ENCODE results near the gene VILL.
"Not testable (repeated sequence)": the region's sequence is repeated elsewhere in the genome, so short reads cannot be mapped to it uniquely, and the experiment has no call there.

VILL gene

DNA sequence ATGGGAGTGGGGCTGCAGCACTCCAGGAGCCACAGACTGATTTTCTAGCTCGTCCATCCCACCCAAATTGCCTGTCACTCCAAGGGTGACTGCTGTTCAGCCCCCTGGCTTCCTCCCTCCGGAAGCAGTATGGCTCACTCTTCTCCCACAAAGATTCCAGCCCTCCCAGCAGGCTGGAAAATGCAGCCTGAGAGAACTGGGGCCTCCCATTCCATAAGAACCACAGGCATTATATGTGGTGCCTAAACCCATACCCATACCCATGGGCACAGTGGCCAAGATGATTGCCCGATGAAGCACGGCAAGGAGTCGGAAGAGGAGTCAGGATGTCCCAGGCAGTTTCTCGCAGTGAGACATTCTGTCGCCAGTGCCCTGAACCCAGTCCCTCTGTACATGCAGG lies 6.0 kb upstream of the VILL start:
- in situ Hi-C loops (cut with MboI; ENCODE audit: low sequenced_read_pairs) = no loop called here

GRCh38 chr3:37985637-37986320 lies 4.8 kb upstream of the VILL start:
- in situ Hi-C loops (cut with MboI; ENCODE audit: low sequenced_read_pairs) = no loop called here

GRCh38 chr3:37986479-37987314 lies 3.9 kb upstream of the VILL start:
- in situ Hi-C loops (cut with MboI; ENCODE audit: low sequenced_read_pairs) = no loop called here

GRCh38 chr3:37987315-37987697 lies 3.3 kb upstream of the VILL start:
- in situ Hi-C loops (cut with MboI; ENCODE audit: low sequenced_read_pairs) = no loop called here

GRCh38 chr3:37987751-37988179 lies 2.8 kb upstream of the VILL start:
- in situ Hi-C loops (cut with MboI; ENCODE audit: low sequenced_read_pairs) = no loop called here

DNA sequence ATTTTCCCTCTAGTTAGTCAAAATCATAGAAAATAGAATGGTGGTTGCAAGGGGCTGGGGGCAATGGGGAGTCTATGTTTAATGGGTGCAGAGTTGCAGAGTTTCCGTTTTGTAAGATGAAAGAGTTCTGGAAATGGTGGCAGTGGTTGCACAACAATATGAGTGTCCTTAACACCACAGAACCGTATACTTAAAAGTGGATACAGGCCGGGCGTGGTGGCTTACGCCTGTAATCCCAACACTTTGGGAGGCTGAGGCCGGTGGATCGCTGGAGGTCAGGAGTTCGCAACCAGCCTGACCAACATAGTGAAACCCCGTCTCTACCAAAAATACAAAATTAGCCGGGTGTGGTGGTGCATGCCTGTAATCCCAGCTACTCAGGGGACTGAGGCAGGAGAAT lies 2.2 kb upstream of the VILL start:
- in situ Hi-C loops (cut with MboI; ENCODE audit: low sequenced_read_pairs) = not testable (repeated sequence)

- in situ Hi-C loops (cut with MboI; ENCODE audit: low sequenced_read_pairs) = no loop called here
Measured at GRCh38 chr3:37988931-37989525, 1.6 kb upstream of the VILL start.

GRCh38 chr3:37989821-37990480 lies 635 bp upstream of the VILL start:
- in situ Hi-C loops (cut with MboI; ENCODE audit: low sequenced_read_pairs) = no loop called here

DNA sequence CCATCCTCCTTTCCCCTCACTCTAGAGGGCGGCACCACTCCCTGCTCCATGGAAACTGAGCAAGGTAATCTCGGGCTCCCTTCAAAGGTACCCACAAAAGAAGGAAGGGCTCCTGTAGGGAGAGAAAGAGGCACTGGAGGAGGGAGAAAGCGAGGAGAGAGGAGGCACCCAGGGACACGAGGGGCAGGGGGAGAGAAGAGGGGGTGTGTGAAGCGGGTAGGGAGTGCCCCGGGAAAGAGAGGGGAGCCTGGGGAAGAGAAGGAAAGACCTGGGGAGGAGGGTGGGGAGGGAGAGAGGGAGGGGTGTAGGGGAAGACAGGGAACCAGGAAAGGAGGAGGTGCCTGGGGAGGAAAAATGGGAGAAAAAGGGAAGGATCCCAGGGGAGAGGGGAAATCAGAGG lies 523 bp downstream of the VILL start:
- in situ Hi-C loops (cut with MboI; ENCODE audit: low sequenced_read_pairs) = no loop called here

GRCh38 chr3:37991823-37992222 lies 1.2 kb downstream of the VILL start:
- in situ Hi-C loops (cut with MboI; ENCODE audit: low sequenced_read_pairs) = no loop called here

DNA sequence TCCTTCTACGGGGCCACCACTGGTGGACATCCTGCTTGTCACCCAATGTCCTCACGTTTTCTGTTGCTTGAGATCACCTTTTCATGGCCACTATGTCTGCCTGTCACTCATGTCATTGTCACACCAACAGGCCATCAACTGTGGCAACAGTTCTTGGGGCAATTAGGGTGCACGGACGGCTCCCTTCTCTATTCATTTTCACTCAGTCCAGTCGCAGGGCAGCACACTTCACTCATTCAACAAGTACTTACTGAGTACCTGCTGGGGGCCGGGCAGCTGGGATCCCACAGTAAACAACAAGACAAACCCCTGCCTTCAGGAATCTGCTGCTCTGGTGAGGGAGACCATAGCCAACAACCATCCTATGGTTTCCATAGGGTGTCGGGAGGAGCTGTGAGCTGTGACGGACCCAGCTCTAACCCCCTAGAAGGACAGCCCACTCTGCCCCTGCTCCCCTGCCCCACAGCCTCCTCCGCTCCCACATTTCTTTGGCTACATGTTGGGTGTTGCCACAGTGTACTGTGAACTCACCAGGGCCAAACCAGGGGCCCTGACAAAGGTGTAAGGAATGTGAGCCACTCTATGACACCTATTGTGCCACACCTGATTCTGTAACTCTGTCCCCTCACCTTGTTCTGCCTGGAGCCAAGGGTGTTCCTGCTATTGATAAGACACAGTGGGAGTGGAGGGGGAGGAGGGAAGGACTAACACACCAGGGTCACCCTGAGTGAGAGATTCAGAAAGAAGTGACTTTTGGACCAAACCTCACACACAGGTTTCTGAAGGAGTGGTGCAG lies 1.9 kb downstream of the VILL start:
- in situ Hi-C loops (cut with MboI; ENCODE audit: low sequenced_read_pairs) = no loop called here

GRCh38 chr3:37993067-37993455 lies 2.5 kb downstream of the VILL start:
- in situ Hi-C loops (cut with MboI; ENCODE audit: low sequenced_read_pairs) = no loop called here

DNA sequence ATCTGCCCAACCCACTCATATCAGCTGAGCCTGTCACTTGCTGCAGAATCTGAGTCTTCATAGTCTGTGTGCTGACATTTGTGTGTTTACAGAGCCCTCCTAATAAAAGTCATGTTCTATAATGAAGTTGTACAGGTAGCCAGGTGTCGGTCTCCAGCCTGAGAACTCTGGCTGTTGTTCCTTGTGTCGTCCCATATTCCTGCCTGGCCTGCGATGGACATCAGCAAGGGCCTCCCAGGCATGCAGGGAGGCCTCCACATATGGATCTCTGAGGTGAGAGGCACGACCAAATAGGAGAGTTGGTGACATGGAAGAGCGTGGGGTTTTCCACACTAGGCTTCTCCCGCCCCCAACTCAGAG lies 2.9 kb downstream of the VILL start:
- in situ Hi-C loops (cut with MboI; ENCODE audit: low sequenced_read_pairs) = no loop called here

- in situ Hi-C loops (cut with MboI; ENCODE audit: low sequenced_read_pairs) = no loop called here
Measured at GRCh38 chr3:37993820-37994638, 3.4 kb downstream of the VILL start.

DNA sequence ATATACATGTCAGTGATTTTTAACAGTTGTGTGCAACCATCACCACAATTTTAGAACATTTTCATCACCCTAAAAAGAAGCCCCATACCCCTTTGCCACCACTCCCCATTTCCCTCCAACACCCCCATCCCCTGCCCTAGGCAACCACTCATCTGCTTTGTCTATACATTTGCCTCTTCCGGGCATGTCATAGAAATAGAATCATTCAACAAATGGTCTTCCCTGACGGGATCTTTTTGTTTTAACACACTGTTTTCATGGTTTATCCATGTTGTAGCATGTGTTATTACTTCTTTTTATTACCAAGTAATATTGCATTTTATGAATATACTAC lies 4.0 kb downstream of the VILL start:
- in situ Hi-C loops (cut with MboI; ENCODE audit: low sequenced_read_pairs) = no loop called here

GRCh38 chr3:37995652-37996641 lies 5.4 kb downstream of the VILL start:
- in situ Hi-C loops (cut with MboI; ENCODE audit: low sequenced_read_pairs) = no loop called here

DNA sequence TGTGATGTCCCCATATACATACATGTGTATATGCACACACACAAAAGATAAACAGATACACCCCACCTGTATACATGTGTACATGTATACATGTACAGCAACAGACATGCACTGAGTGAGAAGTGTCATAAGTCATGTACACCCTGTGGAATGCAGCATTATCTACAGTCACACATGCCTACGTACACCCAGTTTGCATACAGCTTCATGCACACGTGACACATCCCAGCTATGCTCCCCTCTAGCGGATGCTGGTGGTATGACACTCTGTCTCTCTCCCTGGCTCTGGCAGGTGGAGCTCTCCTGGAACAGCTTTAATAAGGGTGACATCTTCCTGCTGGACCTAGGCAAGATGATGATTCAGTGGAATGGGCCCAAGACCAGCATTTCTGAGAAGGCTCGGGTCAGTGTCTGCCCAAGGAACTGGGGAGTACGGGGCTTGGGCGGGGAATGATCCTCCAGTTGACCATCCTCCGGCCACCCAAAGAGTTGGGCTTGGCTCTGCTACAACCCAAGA lies 6.3 kb downstream of the VILL start:
- in situ Hi-C loops (cut with MboI; ENCODE audit: low sequenced_read_pairs) = no loop called here

- in situ Hi-C loops (cut with MboI; ENCODE audit: low sequenced_read_pairs) = no loop called here
Measured at GRCh38 chr3:37997342-37997741, 6.8 kb downstream of the VILL start.
